HG02759 (cell line): ENCODE measurements around the gene OLA1.

Experiments used
- ATAC-seq: cut with Tn5 transposase; IDR thresholded peaks from one replicate; pipeline ENCODE4 v1.9.1; 2021; ENCODE audit warnings: mild to moderate bottlenecking, moderate library complexity; ENCODE audit not compliant: unreplicated experiment

The OLA1 gene

DNA sequence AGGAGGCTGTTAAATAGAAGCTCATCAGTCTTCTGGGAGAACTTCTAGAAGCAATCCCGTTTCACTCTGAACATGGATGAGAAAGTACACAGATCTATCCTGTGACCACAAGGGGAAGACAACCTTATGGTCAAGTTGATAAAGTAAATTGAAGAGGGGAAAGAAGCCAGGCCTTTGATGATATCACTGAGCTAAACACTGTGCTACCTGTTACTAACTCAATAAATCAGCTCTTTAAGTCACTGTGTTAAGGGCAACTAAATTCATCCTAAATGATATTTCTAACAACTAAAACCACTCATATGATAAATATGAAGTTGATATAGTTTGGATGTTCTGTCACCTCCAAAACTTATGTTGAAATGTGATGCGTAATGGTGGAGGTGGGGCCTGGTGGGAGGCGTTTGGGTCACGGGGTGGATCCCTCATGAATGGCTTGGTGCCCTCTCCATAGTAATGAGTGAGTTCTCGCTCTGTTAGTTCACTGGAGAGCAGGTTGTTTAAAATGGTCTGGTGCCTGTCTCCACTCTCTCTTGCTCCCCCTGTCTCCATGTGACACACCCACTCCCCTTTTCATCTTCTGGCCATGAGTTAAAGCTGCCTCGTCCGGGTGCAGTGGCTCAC, 23.6 kb downstream of the OLA1 start:
- ATAC-seq = no peak

DNA sequence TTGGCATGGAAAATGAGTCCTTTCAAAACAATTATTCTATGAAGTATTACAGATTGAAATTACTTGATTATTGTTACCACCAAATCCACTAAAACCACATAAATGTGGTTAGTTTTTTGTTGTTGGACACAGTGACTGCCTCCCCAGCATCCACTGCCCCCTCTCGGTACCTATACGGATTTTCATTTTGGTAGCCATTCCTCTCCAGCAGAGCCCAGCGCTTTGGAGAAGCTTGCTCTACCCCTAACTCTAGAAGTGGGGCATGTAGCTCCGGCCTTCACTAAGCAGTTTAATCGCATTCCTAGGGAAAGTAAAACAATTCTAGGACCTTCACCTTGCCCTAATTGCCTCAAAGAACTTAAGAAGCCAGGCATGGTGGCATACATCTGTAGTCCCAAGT, 24.2 kb downstream of the OLA1 start:
- ATAC-seq = no peak

GRCh38 chr2:174223388-174223787, 24.9 kb downstream of the OLA1 start:
- no peak for ATAC-seq

GRCh38 chr2:174222154-174222553, 26.2 kb downstream of the OLA1 start:
- no peak for ATAC-seq

DNA sequence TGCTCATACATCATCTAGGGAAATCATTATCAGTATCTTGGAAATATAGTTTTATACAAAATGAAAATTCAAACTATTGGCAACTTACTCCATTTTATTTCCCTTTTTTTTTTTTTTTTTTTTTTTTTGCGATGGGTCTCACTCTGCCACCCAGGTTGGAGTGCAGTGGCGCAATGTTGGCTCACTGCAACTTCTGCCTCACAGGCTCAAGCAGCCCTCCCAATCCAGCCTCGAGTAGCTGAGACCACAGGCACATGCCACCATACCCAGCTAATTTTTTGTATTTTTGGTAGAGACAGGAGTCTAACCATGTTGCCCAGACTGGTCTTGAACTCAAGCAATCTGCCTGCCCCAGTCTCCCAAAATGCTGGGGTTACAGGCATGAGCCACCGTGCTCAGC, 29.0 kb downstream of the OLA1 start:
- ATAC-seq = no peak

GRCh38 chr2:174218773-174219172, 29.6 kb downstream of the OLA1 start:
- ATAC-seq = no peak

DNA sequence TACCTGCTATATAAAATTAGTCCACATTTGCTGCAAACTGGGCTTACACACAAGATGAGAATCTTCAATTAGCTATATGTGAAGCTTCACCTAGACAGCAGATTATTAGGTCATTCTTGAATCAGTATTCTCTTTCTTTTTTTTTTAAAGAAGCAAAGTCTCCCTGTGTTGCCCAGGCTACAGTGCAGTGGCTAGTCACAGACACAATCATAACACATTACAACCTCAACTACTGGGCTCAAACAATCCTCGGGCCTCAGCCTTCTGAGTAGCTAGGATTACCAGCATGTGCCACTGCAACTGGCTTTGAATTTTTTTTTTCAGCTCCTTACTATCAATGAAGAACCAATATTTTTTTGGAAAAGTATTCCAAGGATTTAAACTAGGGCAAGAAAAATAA, 30.5 kb downstream of the OLA1 start:
- no peak for ATAC-seq

DNA sequence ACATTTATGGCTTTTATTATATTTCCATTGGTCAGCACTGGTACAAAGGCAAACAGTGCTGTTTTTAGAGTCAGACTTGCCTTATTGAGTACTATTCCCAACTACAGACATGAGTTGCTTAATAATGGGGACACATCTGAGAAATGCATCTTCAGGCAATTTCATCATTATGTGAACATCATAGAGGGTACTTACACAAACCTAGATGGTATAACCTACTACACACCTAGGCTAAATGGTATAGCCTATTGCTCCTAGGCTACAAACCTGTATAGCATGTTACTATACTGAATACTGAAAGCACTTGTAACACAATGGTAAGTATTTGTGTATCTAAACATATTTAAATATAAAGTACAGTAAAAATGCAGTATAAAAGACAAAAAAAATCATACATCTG, 36.4 kb downstream of the OLA1 start:
- no peak for ATAC-seq

DNA sequence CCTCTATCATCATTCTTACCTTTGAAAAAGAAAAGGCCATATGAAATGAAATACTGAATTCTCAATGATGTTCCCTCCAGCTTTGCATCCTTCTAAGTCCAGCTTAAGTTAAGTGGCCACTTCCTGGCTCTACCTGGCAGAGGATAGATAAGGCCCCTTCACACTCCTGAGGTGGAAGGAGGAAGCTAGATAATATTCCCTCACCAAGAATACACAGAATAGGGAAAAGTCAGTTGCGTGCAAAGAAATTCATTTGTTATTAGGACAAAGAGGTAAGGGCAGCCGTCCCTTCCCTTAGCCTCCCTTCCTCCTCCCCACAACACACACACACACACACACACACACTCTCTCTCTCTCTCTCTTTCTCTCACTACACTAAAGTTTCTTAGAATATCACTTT, 37.5 kb downstream of the OLA1 start:
- no peak for ATAC-seq

GRCh38 chr2:174209325-174209724, 39.0 kb downstream of the OLA1 start:
- ATAC-seq = no peak

DNA sequence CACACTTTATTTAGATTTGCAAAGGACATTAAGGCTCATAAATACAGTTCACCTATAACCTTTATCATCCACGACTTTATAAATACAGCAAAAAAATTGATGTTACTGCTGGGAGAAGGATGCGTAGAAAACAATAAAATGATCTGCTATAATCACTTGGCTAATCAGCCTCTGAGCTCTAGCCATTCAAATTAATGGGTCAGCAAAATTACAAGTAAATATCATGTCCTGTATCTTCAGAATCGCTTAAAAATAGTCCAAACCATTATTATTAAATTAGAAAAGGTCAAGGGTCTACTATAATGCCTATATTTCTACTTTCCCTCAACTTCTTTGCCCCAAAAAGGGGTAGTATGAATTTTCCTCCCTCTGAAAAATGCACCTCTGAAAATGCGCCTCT, 40.3 kb downstream of the OLA1 start:
- ATAC-seq = no peak

- ATAC-seq = no peak
These were observed 42.8 kb downstream of the OLA1 start for GRCh38 chr2:174205562-174205961.

DNA sequence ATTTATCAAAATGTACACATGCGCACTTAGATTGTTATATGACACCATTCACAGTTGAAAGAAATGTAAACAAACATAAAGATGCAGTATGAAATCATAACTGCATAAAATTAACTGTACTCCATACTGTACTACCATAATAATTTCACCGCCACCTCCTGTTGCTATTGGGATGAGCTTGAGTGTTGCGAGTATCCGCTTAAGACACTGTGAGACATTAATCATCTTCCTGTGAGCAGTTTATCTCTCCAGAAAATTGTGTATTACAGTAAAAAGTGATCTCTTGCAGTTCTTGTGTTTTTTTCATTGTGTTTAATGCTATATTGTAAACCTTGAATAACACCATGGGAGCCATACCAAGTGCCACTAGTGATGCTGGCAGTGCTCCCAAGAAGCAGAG, 46.1 kb downstream of the OLA1 start:
- ATAC-seq = no peak

- no peak for ATAC-seq
These were observed 49.3 kb downstream of the OLA1 start for GRCh38 chr2:174198846-174199564.

GRCh38 chr2:174195253-174195652, 53.1 kb downstream of the OLA1 start:
- ATAC-seq = no peak

- ATAC-seq = no peak
These were observed 54.6 kb downstream of the OLA1 start for GRCh38 chr2:174193737-174194136.

GRCh38 chr2:174192664-174193063, 55.7 kb downstream of the OLA1 start:
- no peak for ATAC-seq

GRCh38 chr2:174191342-174192074, 56.8 kb downstream of the OLA1 start:
- ATAC-seq = no peak

DNA sequence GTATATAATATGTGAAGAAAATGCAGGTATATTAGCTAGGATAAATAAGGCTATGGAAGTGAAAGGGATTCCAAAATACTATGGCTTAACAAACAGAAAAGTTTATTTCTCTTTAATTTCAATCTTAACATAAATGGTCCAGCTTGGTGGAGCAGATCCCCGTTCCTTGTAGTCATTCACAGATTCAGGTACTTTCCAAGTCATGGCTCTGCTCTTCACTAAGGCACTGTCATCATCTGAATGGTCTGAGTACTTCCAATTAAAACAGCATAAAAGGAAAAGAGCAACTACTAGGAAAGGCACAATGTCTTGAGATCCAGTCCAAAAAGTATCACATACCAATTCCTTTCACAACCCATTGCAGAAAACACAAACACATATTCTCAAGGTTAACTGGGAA, 63.4 kb downstream of the OLA1 start:
- no peak for ATAC-seq

DNA sequence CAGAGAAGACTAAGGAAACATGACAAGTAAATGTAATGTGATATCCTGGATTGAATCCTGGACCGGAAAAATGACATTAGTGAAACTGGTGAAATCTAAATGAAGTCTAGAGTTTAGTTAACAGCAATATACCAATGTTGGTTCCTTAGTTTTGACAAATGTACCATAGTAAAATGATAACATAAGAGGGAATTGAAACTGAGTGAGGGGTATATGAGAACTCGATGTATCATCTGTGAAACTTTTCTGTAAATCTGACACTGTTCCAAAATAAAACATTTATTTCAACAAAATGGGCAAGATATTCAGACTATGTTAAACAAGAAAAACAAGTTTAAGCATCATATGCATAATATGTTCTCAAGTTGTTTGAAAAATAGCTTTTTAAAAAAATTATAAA, 63.8 kb downstream of the OLA1 start:
- no peak for ATAC-seq

DNA sequence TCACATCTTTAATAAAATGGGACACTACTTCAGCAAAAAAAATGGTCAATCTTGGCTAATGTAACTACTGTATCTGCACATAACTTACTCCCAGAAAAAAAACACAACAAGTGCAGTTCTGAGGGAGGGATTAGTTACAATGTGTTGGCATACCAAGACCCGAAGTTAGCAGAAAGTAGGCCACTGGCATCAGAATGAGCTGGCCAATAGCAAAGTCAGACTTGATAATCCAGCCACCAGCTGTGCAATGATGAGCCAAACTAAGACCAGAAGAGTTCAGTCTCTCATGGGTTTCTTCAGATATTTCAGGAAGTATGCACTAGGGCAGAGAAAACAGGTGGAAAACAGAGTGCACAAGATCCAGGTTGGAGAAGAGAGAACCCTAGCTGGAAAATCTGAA, 65.3 kb downstream of the OLA1 start:
- no peak for ATAC-seq

GRCh38 chr2:174181368-174181767, 67.0 kb downstream of the OLA1 start:
- ATAC-seq = no peak
